ENCODE results near the gene EVI5.
"Not testable (repeated sequence)": the region's sequence is repeated elsewhere in the genome, so short reads cannot be mapped to it uniquely, and the experiment has no call there.

The EVI5 gene

DNA sequence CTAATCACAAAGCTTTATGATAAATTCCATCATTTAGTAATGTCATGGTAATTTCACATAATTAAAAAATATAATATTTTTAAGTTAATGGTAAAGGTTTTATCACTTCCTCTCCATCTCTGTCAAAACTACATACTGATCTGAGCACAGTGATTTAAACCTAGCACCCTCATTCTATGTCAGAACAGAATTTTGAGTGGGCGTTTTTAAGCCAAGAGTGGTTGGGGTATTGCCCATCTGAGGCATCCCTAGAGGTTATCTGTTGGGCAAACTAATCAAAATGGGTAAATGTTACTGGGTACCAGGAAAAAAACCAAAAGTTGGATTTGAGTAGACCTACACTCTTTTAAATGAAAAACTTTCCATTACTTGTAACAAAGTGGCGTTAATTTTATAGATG is 197.5 kb downstream of the EVI5 start:
- DNase-seq (ENCODE audit: insufficient read length, low spot score) (no peak), FAIRE-seq (no peak)
- TF ChIP-seq CTCF (IDR thresholded peaks at IDR 0.05; ENCODE audit: insufficient read depth, missing control alignments) = no peak

- TF ChIP-seq CTCF (IDR thresholded peaks at IDR 0.05; ENCODE audit: insufficient read depth, missing control alignments) = no peak
- DNase-seq (ENCODE audit: insufficient read length, low spot score) = no peak
- no peak for FAIRE-seq
Measured at GRCh38 chr1:92585831-92586230, 199.1 kb downstream of the EVI5 start.

DNA sequence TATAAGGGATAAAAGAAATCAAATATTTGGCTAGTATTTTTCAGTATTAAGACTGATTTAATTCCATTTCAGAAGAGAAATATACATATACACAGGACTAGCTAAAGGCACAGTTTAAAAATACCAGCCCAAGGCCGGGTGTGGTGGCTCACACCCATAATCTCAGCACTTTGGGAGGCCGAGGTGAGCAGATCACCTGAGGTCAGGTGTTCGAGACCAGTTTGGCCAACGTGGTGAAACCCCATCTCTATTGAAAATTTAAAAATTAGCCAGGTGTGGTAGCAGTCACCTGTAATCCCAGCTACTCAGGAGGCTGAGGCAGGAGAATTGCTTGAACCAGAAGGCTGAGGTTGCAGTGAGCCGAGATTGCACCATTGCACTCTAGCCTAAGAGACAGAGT is 200.1 kb downstream of the EVI5 start:
- not testable (repeated sequence) for DNase-seq (ENCODE audit: insufficient read length, low spot score); FAIRE-seq

GRCh38 chr1:92583821-92584760 is 200.8 kb downstream of the EVI5 start:
- DNase-seq (ENCODE audit: insufficient read length, low spot score) = no peak
- FAIRE-seq = no peak
- TF ChIP-seq CTCF (IDR thresholded peaks at IDR 0.05; ENCODE audit: insufficient read depth, missing control alignments) = no peak

- FAIRE-seq (no peak), DNase-seq (ENCODE audit: insufficient read length, low spot score) (no peak)
- no peak for TF ChIP-seq CTCF (IDR thresholded peaks at IDR 0.05; ENCODE audit: insufficient read depth, missing control alignments)
Measured at GRCh38 chr1:92577261-92577895, 207.5 kb downstream of the EVI5 start.

DNA sequence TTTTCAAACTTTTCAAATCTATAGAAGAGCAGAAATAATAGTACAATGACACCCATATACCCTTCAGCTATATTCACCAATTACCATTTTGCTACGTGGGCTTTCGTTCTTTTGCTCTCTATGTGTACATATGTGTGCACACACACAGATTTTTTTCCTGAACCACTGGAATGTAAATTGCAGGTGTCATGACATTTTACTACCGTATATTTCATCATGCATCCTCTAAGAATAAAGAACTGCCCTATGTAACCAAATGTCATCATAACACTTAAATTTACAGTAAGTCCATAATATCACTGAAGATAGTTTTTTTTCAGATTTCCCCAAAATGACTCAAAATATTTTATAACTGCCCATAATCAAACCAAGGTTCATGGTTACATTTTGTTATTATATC is 209.8 kb downstream of the EVI5 start:
- DNase-seq (ENCODE audit: insufficient read length, low spot score) (no peak), FAIRE-seq (no peak)
- TF ChIP-seq CTCF (IDR thresholded peaks at IDR 0.05; ENCODE audit: insufficient read depth, missing control alignments) = no peak

DNA sequence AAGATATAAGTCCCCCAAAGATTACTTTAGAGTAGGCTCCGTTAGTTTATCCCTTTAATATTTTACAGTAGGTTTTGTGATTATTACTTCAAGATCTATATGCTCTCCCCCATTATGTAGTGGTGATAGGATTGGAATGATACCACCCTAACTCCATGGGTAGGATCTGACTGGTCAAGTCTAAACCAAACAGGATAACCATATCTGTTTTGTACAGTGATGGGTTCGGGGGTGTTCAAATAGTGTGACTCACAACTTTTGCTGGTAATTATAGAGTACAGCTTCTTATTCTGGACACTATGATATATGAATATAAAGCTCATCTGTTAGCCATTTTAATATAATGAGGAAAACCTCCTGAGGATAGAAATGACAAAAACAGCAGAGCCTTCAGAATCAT is 212.4 kb downstream of the EVI5 start:
- DNase-seq (ENCODE audit: insufficient read length, low spot score) (no peak), FAIRE-seq (no peak)
- TF ChIP-seq CTCF (IDR thresholded peaks at IDR 0.05; ENCODE audit: insufficient read depth, missing control alignments) = no peak

Measured in D721Med (cell line).